GM12878 (cell line): Measurements from ENCODE around the gene GLI2. TPM values are rescaled to one million over a fixed set of nuclear protein-coding genes. Genes with fewer than 3 reads are reported as not detected.

Experiments used
- ATAC-seq: fragments of 200-7000 bp; cut with Tn5 transposase; 3 replicates; pipeline ENCODE4 v1.9.1; 2020; ENCODE audit warnings: mild to moderate bottlenecking, moderate library complexity
- BruUV-seq: library from RNA; stranded (reverse); fragments of 400-500 nt; replicated peaks from 2 replicates; lab custom pipeline; 2021; lab: Mats Ljungman, UMichigan
- CTCF ChIA-PET: fragments of 300-600 bp; sonication (Branson Sonifier 250); formaldehyde crosslinking; extraction: SDS; loops from one replicate; lab custom pipeline; 2021; ENCODE audit warnings: inconsistent platforms; lab: Yijun Ruan, JAX
- POLR2A ChIA-PET: fragments of 350-600 bp; formaldehyde crosslinking; extraction: SDS; loops from one replicate; lab custom pipeline; 2021; ENCODE audit warnings: inconsistent platforms; lab: Charles Lee
- RAD21 ChIA-PET: fragments of 300-600 bp; sonication (Branson Sonifier 250); formaldehyde crosslinking; loops from one replicate; lab custom pipeline; 2023; ENCODE audit warnings: antibody characterized with exemption; ENCODE audit not compliant: unreplicated experiment; lab: Charles Lee
- SMC1A ChIA-PET: fragments of 300-600 bp; sonication (Branson Sonifier 250); formaldehyde crosslinking; loops from one replicate; lab custom pipeline; 2023; ENCODE audit not compliant: unreplicated experiment, uncharacterized antibody; lab: Charles Lee
- DNase-seq: peaks from one replicate; pipeline ENCODE4 v3.0.0-alpha.2; 2011; ENCODE audit warnings: low read depth, low spot score
- FAIRE-seq: peaks from 3 replicates; lab custom pipeline; 2011; peaks lifted over from hg19 to GRCh38; lab: Jason Lieb, UNC
- H2AFZ ChIP-seq: 2 replicates; pipeline ENCODE4 v1.6.0; 2011; ENCODE audit warnings: low read depth, low read length, control low read depth; ENCODE audit not compliant: control insufficient read depth
- H3K27ac ChIP-seq: 2 replicates; pipeline ENCODE4 v1.5.1; 2011; ENCODE audit warnings: control low read depth; ENCODE audit not compliant: control insufficient read depth, insufficient read depth
- H3K27me3 ChIP-seq, 2 experiments: replicated peaks in 1 of 2; 2 replicates each; pipeline versions ENCODE4 v1.6.0 to v1.6.1; 2011; ENCODE audit warnings: low read length in 1 of 2; ENCODE audit not compliant: control insufficient read depth in 2 of 2, insufficient read depth in 2 of 2
- H3K36me3 ChIP-seq, 2 experiments: 2 replicates each; pipeline ENCODE4 v1.5.1; 2011; ENCODE audit warnings: low read length in 1 of 2; ENCODE audit not compliant: control insufficient read depth in 2 of 2, insufficient read depth in 2 of 2
- H3K4me1 ChIP-seq: 2 replicates; pipeline ENCODE4 v1.6.1; 2011; ENCODE audit warnings: mild to moderate bottlenecking, low read length, moderate library complexity, mixed read lengths; ENCODE audit not compliant: control insufficient read depth, insufficient read depth
- H3K4me2 ChIP-seq: 2 replicates; pipeline ENCODE4 v1.6.0; 2011; ENCODE audit warnings: control low read depth; ENCODE audit not compliant: control insufficient read depth, insufficient read depth
- H3K4me3 ChIP-seq: fragments of 200-600 bp; sonication (generic); 2 replicates; pipeline ENCODE4 v1.5.1; 2016
- H3K79me2 ChIP-seq: 2 replicates; pipeline ENCODE4 v1.6.0; 2011; ENCODE audit warnings: low read length; ENCODE audit not compliant: control insufficient read depth, insufficient read depth
- H3K9ac ChIP-seq: 2 replicates; pipeline ENCODE4 v1.8.0; 2011; ENCODE audit warnings: low read length, control low read depth, mixed read lengths; ENCODE audit not compliant: control insufficient read depth, insufficient read depth
- H3K9me3 ChIP-seq: replicated peaks from 3 replicates; pipeline ENCODE4 v1.5.1; 2011; ENCODE audit warnings: mild to moderate bottlenecking, low read length; ENCODE audit not compliant: control insufficient read depth, insufficient read depth
- H4K20me1 ChIP-seq: 2 replicates; pipeline ENCODE4 v1.6.0; 2011; ENCODE audit not compliant: control insufficient read depth, insufficient read depth
- BMI1 ChIP-seq: fragments of 450-650 bp; IDR thresholded peaks from 2 replicates; pipeline ENCODE4 v1.6.1; 2016; ENCODE audit warnings: mild to moderate bottlenecking, moderate library complexity, borderline replicate concordance
- CBX3 ChIP-seq: fragments of 200-600 bp; sonication (generic); IDR thresholded peaks from 2 replicates; pipeline ENCODE4 v1.6.1; 2016; ENCODE audit warnings: low read depth, borderline replicate concordance
- CHD1 ChIP-seq: IDR thresholded peaks from 2 replicates; pipeline ENCODE4 v1.6.1; 2012; ENCODE audit warnings: low read depth, low read length, improper control_type of control experiment
- DPF2 ChIP-seq: fragments of 450-650 bp; IDR thresholded peaks from 2 replicates; pipeline ENCODE4 v1.6.1; 2017; ENCODE audit warnings: mild to moderate bottlenecking
- FOXM1 ChIP-seq: IDR thresholded peaks from 2 replicates; pipeline ENCODE4 v1.6.1; 2012; ENCODE audit warnings: low read depth, mild to moderate bottlenecking, inconsistent platforms, low read length, moderate library complexity
- IKZF1 ChIP-seq: fragments of 450-650 bp; conservative IDR thresholded peaks from 2 replicates; pipeline ENCODE4 v1.6.1; 2017; ENCODE audit warnings: antibody characterized with exemption, mild to moderate bottlenecking
- IRF4 ChIP-seq: IDR thresholded peaks from 2 replicates; pipeline ENCODE4 v1.6.1; 2011; ENCODE audit warnings: low read depth, low read length
- JUND ChIP-seq: IDR thresholded peaks from 2 replicates; pipeline ENCODE4 v1.6.1; 2012; ENCODE audit warnings: low read depth, mild to moderate bottlenecking, low read length, improper control_type of control experiment, moderate library complexity
- KAT2A ChIP-seq: conservative IDR thresholded peaks from 2 replicates; pipeline ENCODE4 v1.6.1; 2011; ENCODE audit warnings: low read depth, low read length; ENCODE audit not compliant: control insufficient read depth
- MEF2B ChIP-seq: fragments of 450-650 bp; IDR thresholded peaks from 2 replicates; pipeline ENCODE4 v1.6.1; 2018; ENCODE audit warnings: mild to moderate bottlenecking, moderate library complexity; ENCODE audit not compliant: partially characterized antibody, poor library complexity, severe bottlenecking
- MLLT1 ChIP-seq: fragments of 450-650 bp; IDR thresholded peaks from 2 replicates; pipeline ENCODE4 v1.6.1; 2016; ENCODE audit warnings: mild to moderate bottlenecking
- PAX5 ChIP-seq: IDR thresholded peaks from 2 replicates; pipeline ENCODE4 v1.6.1; 2011; ENCODE audit warnings: low read depth, low read length, borderline replicate concordance
- POLR2AphosphoS5 ChIP-seq: IDR thresholded peaks from 2 replicates; pipeline ENCODE4 v1.6.1; 2011; ENCODE audit warnings: mild to moderate bottlenecking, low read length, inconsistent platforms
- RFX5 ChIP-seq: IDR thresholded peaks from 2 replicates; pipeline ENCODE4 v1.6.1; 2011; ENCODE audit warnings: low read depth, low read length, improper control_type of control experiment
- RUNX3 ChIP-seq: IDR thresholded peaks from 2 replicates; pipeline ENCODE4 v1.6.1; 2012; ENCODE audit warnings: low read length, inconsistent platforms
- TAF1 ChIP-seq: IDR thresholded peaks from 2 replicates; pipeline ENCODE4 v1.6.1; 2011; ENCODE audit warnings: mild to moderate bottlenecking, low read depth, low read length, borderline replicate concordance
- TCF3 ChIP-seq: IDR thresholded peaks from 2 replicates; pipeline ENCODE4 v1.6.1; 2012; ENCODE audit warnings: low read depth, mild to moderate bottlenecking, low read length, borderline replicate concordance; ENCODE audit not compliant: insufficient read depth
- ZNF592 ChIP-seq: fragments of 450-650 bp; IDR thresholded peaks from 2 replicates; pipeline ENCODE4 v1.6.1; 2017; ENCODE audit warnings: mild to moderate bottlenecking, moderate library complexity
- WGBS: methylation state at CpG from one replicate; pipeline ENCODE4 v1.1.6; 2016; ENCODE audit warnings: low lambda C conversion rate; ENCODE audit not compliant: insufficient replicate concordance, insufficient coverage; ENCODE audit errors: missing lambda C conversion rate; 5-methylcytosine and 5-hydroxymethylcytosine counted together
- in situ Hi-C: fragments of 300-500 bp; cut with MboI; formaldehyde crosslinking; loops from 9 replicates; pipeline ENCODE4 v1.14.3; 2018; ENCODE audit warnings: mixed read lengths
- intact Hi-C: fragments of 100-400 bp; cut with micrococcal nuclease; formaldehyde crosslinking; loops from one replicate; pipeline ENCODE4 v1.14.2; 2022; ENCODE audit not compliant: unreplicated experiment
- polyA plus RNA-seq, 11 experiments: library from polyadenylated mRNA; depleted of rRNA in 4 of 11; unstranded in 6 of 11; stranded (reverse) in 5 of 11; fragments of >200 nt; fragmentation: Nextera tagmentation in 4 of 11; fragmentation: Illumina TruSeq in 1 of 11; extraction: Ambion mirVana in 4 of 11; extraction: Trizol in 1 of 11; gene quantifications; 1 replicate in 1 of 11; 2 replicates in 10 of 11; pipeline versions ENCODE4 v1.2.1 to v1.2.3, GENCODE V29; 2011 to 2016; ENCODE audit warnings: inconsistent platforms in 2 of 11, missing spikeins in 2 of 11, low read depth in 1 of 11
- total RNA-seq, 4 experiments: library from RNA; depleted of rRNA in 3 of 4; stranded (reverse); fragments of >200 nt in 3 of 4; fragmentation: Illumina TruSeq in 1 of 4; extraction: Trizol in 1 of 4; gene quantifications; 2 replicates each; pipeline versions ENCODE4 v1.2.1 to v1.2.3, GENCODE V29; 2013 to 2021

Gene GLI2
- total and polyA plus RNA-seq, 10 of the 15 experiments (the other 5 are each of a cell fraction or from before 2014, with no cell fraction given) = 0.01 TPM; not detected in 9

GRCh38 chr2:120716641-120717585, 18.8 kb upstream of the GLI2 start (continued):
- no peak for TF ChIP-seq CHD1

GRCh38 chr2:120719491-120719890, 16.2 kb upstream of the GLI2 start:
- FAIRE-seq = no peak
- no peak overlapping the region for H2AFZ ChIP-seq
- ChIA-PET SMC1A (no interaction called here), POLR2A (no interaction called here), CTCF (no interaction called here), RAD21 (no interaction called here)
- in situ Hi-C loops = no loop called here
- H3K36me3 ChIP-seq = no peaks in the 10 kb centered on the region
- no peak for ATAC-seq
- no peak for TF ChIP-seq RUNX3
- no peak for TF ChIP-seq PAX5
- no peak for TF ChIP-seq TCF3
- TF ChIP-seq MLLT1 = no peak
- TF ChIP-seq CHD1 = no peak
- TF ChIP-seq KAT2A = no peak
- TF ChIP-seq POLR2AphosphoS5 = no peak
- TF ChIP-seq DPF2 = no peak
- no peak for TF ChIP-seq IRF4
- TF ChIP-seq JUND = no peak
- TF ChIP-seq FOXM1 = no peak
- TF ChIP-seq IKZF1 = no peak
- TF ChIP-seq CBX3 = no peak
- TF ChIP-seq MEF2B = no peak
- TF ChIP-seq ZNF592 = no peak
- TF ChIP-seq RFX5 = no peak
- no peak for TF ChIP-seq TAF1
- no peak for TF ChIP-seq BMI1
- H3K4me2 ChIP-seq = no peak overlapping the region
- DNase-seq = no peak
- H3K79me2 ChIP-seq = no peaks in the 10 kb centered on the region
- no peak overlapping the region for H3K27ac ChIP-seq
- no peaks in the 10 kb centered on the region for H4K20me1 ChIP-seq
- H3K4me3 ChIP-seq = no peak overlapping the region
- no peak overlapping the region for H3K9ac ChIP-seq
- 5% methylated on average over 7 of the region's 7 CpGs for WGBS
- H3K27me3 ChIP-seq = no peaks in the 10 kb centered on the region; a peak in 2 of 4 replicates
- BruUV-seq = no TSS peak
- intact Hi-C loops = no loop called here
- H3K4me1 ChIP-seq = no peaks in the 10 kb centered on the region
- H3K9me3 ChIP-seq = no peaks in the 10 kb centered on the region
